Endothelial cell (in vitro differentiated cells): ENCODE data around the gene ZNF358. TPM values are rescaled to one million over a fixed set of nuclear protein-coding genes. Genes with fewer than 3 reads are reported as not detected.

Experiments used
- DNase-seq: peaks from one replicate; pipeline ENCODE4 v3.0.0; 2021; ENCODE audit warnings: low spot score
- H3K27ac Mint-ChIP-seq: one replicate; pipeline ENCODE4 v1.8.0; 2021; ENCODE audit warnings: mixed read lengths, inconsistent platforms; ENCODE audit not compliant: unreplicated experiment
- H3K27me3 Mint-ChIP-seq: one replicate; pipeline ENCODE4 v1.8.0; 2021; ENCODE audit warnings: mild to moderate bottlenecking, moderate library complexity, mixed read lengths, inconsistent platforms; ENCODE audit not compliant: unreplicated experiment
- H3K36me3 Mint-ChIP-seq: one replicate; pipeline ENCODE4 v1.8.0; 2021; ENCODE audit warnings: mild to moderate bottlenecking, low read depth, mixed read lengths, inconsistent platforms; ENCODE audit not compliant: unreplicated experiment
- H3K4me1 Mint-ChIP-seq: one replicate; pipeline ENCODE4 v1.8.0; 2021; ENCODE audit warnings: mild to moderate bottlenecking, mixed read lengths, inconsistent platforms; ENCODE audit not compliant: unreplicated experiment
- H3K4me3 Mint-ChIP-seq: one replicate; pipeline ENCODE4 v1.8.0; 2021; ENCODE audit warnings: mild to moderate bottlenecking, mixed read lengths, inconsistent platforms; ENCODE audit not compliant: unreplicated experiment
- H3K9me3 Mint-ChIP-seq: one replicate; pipeline ENCODE4 v1.8.0; 2021; ENCODE audit warnings: mixed read lengths, inconsistent platforms; ENCODE audit not compliant: unreplicated experiment
- CTCF ChIP-seq: fragments of 200-600 bp; sonication (generic); IDR thresholded peaks from one replicate; pipeline ENCODE4 v1.5.0; 2021; ENCODE audit warnings: antibody characterized with exemption; ENCODE audit not compliant: unreplicated experiment
- total RNA-seq: library from RNA; stranded (reverse); fragmentation: NEBNext Ultra II Directional; extraction: Animal tissue kit (Norgen Biotek cat#: 25700); gene quantifications from one replicate; pipeline ENCODE4 v1.2.1, GENCODE V29; 2021; ENCODE audit not compliant: unreplicated experiment

The ZNF358 gene
- total RNA-seq, 1 donor from 2014 or later: 87.4 TPM

GRCh38 chr19:7512400-7512851, 3.5 kb upstream of the ZNF358 start:
- H3K36me3 Mint-ChIP-seq: peaks cover 7% of the 10 kb centered on the region
- no peak for TF ChIP-seq CTCF
- peaks cover 15% of the 10 kb centered on the region for H3K4me1 Mint-ChIP-seq
- H3K9me3 Mint-ChIP-seq: no peaks in the 10 kb centered on the region
- no peak overlapping the region for H3K4me3 Mint-ChIP-seq
- no peak overlapping the region for H3K27ac Mint-ChIP-seq
- H3K27me3 Mint-ChIP-seq: peaks cover 4% of the 10 kb centered on the region
- no peak for DNase-seq

- peak overlapping the region; percentile 62 for H3K4me3 Mint-ChIP-seq
Measured at GRCh38 chr19:7513809-7514642, 1.9 kb upstream of the ZNF358 start.

GRCh38 chr19:7515110-7515644, 726 bp upstream of the ZNF358 start:
- TF ChIP-seq CTCF: no peak
- Mint-ChIP-seq H3K27me3 (peaks cover 7% of the 10 kb centered on the region), H3K36me3 (peaks cover 18% of the 10 kb centered on the region), H3K4me1 (peaks cover 15% of the 10 kb centered on the region), H3K27ac (peak overlapping the region; percentile 84), H3K9me3 (no peaks in the 10 kb centered on the region), H3K4me3 (peak overlapping the region; percentile 94)
- no peak for DNase-seq

More at GRCh38 chr19:7513809-7514642, 1.9 kb upstream of the ZNF358 start:
- TF ChIP-seq CTCF: no peak
- Mint-ChIP-seq H3K27ac (peak overlapping the region; percentile 12), H3K36me3 (peaks cover 14% of the 10 kb centered on the region), H3K9me3 (no peaks in the 10 kb centered on the region), H3K27me3 (peaks cover 7% of the 10 kb centered on the region), H3K4me1 (peaks cover 15% of the 10 kb centered on the region)
- DNase-seq: no peak

GRCh38 chr19:7516333-7516732, 430 bp downstream of the ZNF358 start:
- Mint-ChIP-seq H3K27me3 (peaks cover 9% of the 10 kb centered on the region), H3K4me1 (peaks cover 15% of the 10 kb centered on the region), H3K36me3 (peaks cover 23% of the 10 kb centered on the region), H3K27ac (peak overlapping the region; percentile 42), H3K9me3 (no peaks in the 10 kb centered on the region), H3K4me3 (peak overlapping the region; percentile 94)
- no peak for TF ChIP-seq CTCF
- DNase-seq: no peak

GRCh38 chr19:7516878-7517277, 975 bp downstream of the ZNF358 start:
- Mint-ChIP-seq H3K36me3 (peaks cover 23% of the 10 kb centered on the region), H3K27ac (peak overlapping the region; percentile 42), H3K9me3 (no peaks in the 10 kb centered on the region), H3K4me3 (peak overlapping the region; percentile 94), H3K4me1 (peaks cover 17% of the 10 kb centered on the region), H3K27me3 (peaks cover 13% of the 10 kb centered on the region)
- TF ChIP-seq CTCF: no peak
- no peak for DNase-seq
